Fibroblast of the conjunctiva (primary cell): ENCODE measurements around the gene CHST10.
A peak's percentile ranks its signal among the peaks of the same experiment; 100 is the strongest.
"Not testable (repeated sequence)": the region's sequence is repeated elsewhere in the genome, so short reads cannot be mapped to it uniquely, and the experiment has no call there.

ENCODE experiments used
- DNase-seq: peaks from one replicate; pipeline ENCODE4 v3.0.0-alpha.2; 2010; ENCODE audit warnings: low read depth

Gene CHST10

GRCh38 chr2:100393362-100393761, 24.1 kb downstream of the CHST10 start:
- DNase-seq = no peak

- no peak for DNase-seq
These were observed 24.8 kb downstream of the CHST10 start for GRCh38 chr2:100392715-100393114.

DNA sequence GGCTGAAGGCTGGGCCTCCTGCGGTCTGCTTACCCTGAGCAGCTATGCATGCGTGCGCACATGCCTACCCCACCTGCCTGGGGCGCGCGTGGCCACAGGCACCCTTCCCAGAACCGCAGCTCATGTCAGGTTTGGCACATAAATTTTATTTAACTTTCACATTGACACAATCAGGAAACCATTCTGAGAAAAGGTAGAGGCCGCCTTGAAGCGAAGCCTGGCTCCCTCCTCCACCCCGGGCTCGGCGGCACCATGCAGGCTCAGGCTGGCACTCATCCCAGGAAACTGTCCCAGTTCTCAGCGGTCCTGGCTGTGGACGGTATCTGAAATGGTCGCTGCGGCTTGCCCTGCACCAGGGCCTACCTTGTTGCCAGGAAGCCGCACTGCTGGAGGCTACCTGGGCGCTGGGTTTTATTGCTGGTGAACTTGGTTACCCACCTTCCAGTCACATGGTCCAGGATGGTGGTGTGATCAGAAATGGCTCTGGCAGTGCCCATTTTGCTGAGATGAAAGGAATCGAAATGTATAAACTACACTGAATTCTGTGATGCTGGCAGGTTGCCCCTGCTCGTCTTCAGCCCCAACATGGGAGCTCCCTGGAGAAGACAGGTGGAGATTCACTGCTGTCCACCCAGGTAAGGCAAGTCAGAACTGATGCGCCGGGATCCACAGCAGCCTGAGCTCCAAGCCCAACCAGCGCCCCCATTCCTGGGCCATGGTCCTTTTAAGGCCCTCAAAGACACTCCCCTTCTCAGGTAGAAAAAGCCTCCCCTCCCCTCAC, 25.5 kb downstream of the CHST10 start:
- DNase-seq = no peak

- DNase-seq = no peak
These were observed 27.2 kb downstream of the CHST10 start for GRCh38 chr2:100390001-100390940.

DNA sequence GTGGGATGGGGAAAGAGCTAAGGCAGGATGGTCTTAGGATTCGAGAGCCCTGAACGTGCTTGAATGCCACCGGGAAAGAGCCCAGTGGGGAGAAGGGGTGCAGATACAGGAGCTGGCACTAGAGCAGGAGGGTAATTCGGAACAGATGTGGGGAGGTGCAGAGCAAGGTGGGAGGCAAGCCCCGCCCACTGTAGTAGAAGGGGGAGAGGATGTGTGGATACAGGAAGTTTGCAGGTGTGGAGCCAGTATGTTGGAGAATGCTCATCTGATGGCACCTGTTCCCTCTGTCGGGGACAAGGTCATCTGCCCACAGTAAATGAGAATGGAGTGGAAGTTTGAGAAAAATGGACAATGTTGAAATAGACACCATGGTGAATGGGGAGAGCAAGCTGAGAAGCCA, 28.8 kb downstream of the CHST10 start:
- no peak for DNase-seq

- DNase-seq = no peak
These were observed 33.5 kb downstream of the CHST10 start for GRCh38 chr2:100383954-100384353.

DNA sequence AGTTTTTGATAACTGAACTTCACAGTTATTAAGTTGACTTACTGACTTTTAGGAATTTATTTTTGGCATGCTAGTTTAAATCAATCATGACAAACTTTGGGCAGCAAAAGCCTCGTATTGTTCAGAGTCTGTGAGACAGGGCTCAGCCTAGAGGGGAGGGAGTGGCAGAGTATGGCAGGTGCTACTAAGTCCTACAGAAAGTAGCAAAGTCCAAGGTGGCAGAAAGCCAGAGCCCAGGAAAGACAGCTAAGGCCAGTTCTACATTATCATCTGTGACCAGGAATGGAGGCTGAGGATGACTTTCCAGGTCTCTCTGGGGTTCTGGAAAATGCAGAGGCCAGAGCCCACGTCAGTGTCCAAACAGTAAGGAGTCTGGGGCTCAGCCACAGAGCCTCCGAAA, 34.2 kb downstream of the CHST10 start:
- DNase-seq = no peak

- DNase-seq = peak; percentile 53
These were observed 36.2 kb downstream of the CHST10 start for GRCh38 chr2:100381240-100381639.

DNA sequence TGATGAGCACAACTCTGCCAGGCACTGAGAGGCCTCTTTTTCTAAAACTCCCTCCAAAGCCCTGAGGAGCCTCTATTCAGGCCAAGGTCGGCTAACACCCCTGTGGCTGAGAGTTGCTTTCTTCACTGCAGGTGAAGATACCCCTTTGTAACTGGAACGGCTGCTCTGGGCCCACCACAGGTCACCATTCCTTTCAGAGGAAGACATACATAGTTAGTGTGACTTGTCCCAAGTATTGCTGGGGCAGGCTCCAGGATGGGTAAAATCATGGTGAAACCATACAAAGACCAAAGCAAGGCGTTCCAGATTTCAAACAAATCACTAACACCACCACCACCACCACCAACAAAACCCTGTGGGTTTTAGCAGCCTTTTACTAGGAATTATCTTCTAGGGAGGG, 36.8 kb downstream of the CHST10 start:
- no peak for DNase-seq

- DNase-seq = no peak
These were observed 40.6 kb downstream of the CHST10 start for GRCh38 chr2:100376836-100377235.

- no peak for DNase-seq
These were observed 50.3 kb downstream of the CHST10 start for GRCh38 chr2:100367163-100367562.

GRCh38 chr2:100365434-100365833, 52.0 kb downstream of the CHST10 start:
- DNase-seq = peak; percentile 80

DNA sequence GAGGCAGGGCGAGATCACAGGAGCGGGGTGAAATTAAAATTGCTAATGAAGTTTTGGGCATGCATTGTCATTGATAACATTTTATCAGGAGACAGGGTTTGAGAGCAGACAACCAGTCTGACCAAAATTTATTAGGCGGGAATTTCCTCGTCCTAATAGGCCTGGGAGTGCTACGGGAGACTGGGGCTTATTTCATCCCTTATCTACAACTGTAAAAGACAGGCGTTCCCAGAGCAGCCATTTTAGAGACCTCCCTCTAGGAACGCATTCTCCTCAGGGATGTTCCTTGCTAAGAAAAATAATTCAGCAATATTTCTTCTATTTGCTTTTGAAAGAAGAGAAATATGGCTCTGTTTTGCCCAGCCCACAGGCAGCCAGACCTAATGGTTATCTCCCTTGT, 55.2 kb downstream of the CHST10 start:
- not testable (repeated sequence) for DNase-seq

- DNase-seq = no peak
These were observed 57.9 kb downstream of the CHST10 start for GRCh38 chr2:100359576-100359975.

GRCh38 chr2:100358554-100358953, 58.9 kb downstream of the CHST10 start:
- no peak for DNase-seq

GRCh38 chr2:100352521-100352920, 64.9 kb downstream of the CHST10 start:
- no peak for DNase-seq

GRCh38 chr2:100350661-100351185, 66.7 kb downstream of the CHST10 start:
- DNase-seq = no peak

GRCh38 chr2:100345144-100345543, 72.3 kb downstream of the CHST10 start:
- DNase-seq = not testable (repeated sequence)

DNA sequence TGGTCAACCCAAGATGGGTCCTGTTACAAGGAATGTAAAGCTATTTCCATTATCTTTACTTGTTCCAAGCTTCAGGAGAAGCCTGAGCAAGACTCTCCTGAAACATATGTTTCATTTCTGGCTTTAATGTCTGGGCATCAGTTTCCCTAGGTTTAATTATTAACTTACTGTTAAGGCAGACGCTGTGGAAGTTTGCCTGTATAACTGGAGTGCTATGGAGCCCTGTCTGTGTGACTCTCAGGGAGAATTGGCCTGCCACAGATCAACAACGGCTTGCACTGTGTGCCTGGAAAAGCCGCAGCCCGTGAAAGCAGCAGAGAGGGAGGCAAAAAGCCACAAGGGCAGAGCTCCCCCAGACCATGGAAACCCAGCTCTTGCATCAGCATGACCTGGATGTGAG, 73.0 kb downstream of the CHST10 start:
- DNase-seq = no peak

DNA sequence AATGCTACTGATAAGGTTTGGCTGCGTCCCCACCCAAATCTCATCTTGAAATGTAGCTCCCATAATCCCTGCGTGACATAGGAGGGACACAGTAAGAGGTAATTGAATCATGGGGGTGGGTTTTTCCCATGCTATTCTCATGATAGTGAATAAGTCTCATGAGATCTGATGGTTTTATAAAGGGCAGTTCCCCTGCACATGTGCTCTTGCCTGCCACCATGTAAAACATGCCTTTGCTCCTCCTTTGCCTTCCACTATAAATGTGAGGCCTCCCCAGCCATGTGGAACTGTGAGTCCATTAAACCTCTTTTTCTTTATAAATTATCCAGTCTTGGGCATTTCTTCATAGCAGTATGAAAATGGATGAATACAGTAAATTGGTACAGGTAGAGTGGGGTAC, 75.0 kb downstream of the CHST10 start:
- DNase-seq = not testable (repeated sequence)
